Endometrial microvascular endothelial cells (primary cell): ENCODE results near the gene SLC4A4. TPM values are rescaled to one million over a fixed set of nuclear protein-coding genes. Genes with fewer than 3 reads are reported as not detected.

Experiments used
- in situ Hi-C: cut with HindIII; loops from 2 replicates; pipeline ENCODE4 v1.10.0; 2017; ENCODE audit warnings: low sequenced_read_pairs, low pct_unique_long_range_greater_than_20kb; ENCODE audit errors: inconsistent ontology term
- total RNA-seq: library from RNA; depleted of rRNA; stranded (reverse); fragments of >200 nt; gene quantifications from one replicate; pipeline ENCODE4 v1.2.3, GENCODE V29; 2015; ENCODE audit errors: inconsistent ontology term

SLC4A4 gene
- total RNA-seq, 1 donor from 2014 or later = not detected

GRCh38 chr4:71501992-71502391 lies 163.2 kb downstream of the SLC4A4 start:
- in situ Hi-C loops = no loop called here

GRCh38 chr4:71518283-71518989 lies 179.6 kb downstream of the SLC4A4 start:
- in situ Hi-C loops = no loop called here

- in situ Hi-C loops = no loop called here
Observed at GRCh38 chr4:71520308-71520707, 181.5 kb downstream of the SLC4A4 start.

DNA sequence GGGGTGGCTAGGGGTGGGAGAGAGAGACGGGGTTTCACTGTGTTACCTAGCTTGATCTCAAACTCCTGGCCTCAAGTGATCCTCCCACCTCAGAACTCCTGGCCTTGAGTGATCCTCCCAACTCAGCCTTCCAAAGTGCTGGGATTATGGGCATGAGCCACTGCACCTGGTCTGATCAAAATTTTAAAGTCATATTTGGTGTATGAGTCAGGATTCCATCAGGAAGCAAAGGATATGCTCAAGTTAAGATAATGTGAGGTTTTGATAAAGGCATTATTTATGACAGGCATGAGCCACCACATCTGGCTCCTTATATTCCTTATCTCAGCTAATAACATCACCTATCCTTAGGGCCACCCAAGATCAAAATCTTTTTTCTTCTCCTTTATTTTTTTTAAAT lies 182.0 kb downstream of the SLC4A4 start:
- in situ Hi-C loops = no loop called here

- in situ Hi-C loops = no loop called here
Observed at GRCh38 chr4:71524756-71525155, 185.9 kb downstream of the SLC4A4 start.

- in situ Hi-C loops = no loop called here
Observed at GRCh38 chr4:71526637-71527406, 188.0 kb downstream of the SLC4A4 start.

DNA sequence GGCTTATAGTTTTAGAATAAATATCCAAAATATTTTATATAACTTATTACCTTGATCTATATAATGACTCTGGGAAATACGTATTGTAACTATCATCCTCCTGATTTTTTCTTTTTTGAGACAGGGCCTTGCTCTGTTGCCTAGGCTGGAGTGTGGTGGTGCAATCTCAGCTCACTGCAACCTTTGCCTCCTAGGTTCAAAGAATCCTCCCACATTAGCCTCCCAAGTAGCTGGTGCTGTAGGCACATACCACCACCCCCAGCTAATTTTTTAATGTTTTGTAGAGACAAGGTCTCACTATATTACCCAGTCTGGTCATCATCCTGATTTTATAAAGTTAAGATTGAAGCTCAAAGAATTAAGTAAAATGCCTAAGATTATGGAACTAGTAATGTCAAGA lies 193.6 kb downstream of the SLC4A4 start:
- in situ Hi-C loops = no loop called here

DNA sequence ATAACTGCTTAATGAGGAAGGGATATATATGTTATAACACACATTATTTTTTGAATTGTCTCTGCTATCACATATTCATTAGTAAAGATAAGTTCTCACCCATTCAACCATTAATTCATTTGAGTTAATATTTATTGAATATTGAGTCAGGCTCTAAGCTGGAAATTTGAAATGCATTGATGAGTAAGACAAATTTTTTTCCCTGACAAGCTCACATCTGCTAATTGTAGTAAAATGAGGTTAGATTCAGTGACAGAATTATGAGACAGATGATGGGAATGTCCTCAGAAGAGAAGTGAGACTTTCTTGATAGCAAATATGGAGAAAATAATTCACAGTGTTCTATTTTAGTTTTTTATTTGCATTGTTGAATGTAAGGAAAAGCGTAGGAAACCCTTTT lies 194.3 kb downstream of the SLC4A4 start:
- in situ Hi-C loops = no loop called here

GRCh38 chr4:71537551-71538065 lies 198.8 kb downstream of the SLC4A4 start:
- in situ Hi-C loops = no loop called here

DNA sequence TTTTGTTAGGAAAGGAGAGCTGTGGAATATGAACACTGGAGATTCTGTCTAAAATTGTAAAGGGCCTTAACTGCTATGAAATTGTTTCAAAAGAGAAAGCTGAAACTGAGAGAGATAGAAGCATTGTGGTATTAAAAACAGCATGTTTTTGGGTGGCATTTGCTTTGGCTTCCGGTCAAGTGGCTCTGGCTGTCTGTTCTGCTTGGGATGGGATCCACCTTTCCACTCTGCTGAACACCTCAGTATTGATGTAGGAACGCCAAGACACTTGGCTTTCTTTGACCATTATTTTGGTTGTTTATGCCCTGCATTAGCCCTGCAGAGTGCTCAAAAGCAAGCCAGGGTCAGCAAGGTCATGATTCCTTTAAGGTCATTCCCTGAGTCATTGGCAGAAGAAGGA lies 199.7 kb downstream of the SLC4A4 start:
- in situ Hi-C loops = no loop called here

- in situ Hi-C loops = no loop called here
Observed at GRCh38 chr4:71540749-71541269, 202.0 kb downstream of the SLC4A4 start.

- in situ Hi-C loops = no loop called here
Observed at GRCh38 chr4:71541541-71541940, 202.7 kb downstream of the SLC4A4 start.

DNA sequence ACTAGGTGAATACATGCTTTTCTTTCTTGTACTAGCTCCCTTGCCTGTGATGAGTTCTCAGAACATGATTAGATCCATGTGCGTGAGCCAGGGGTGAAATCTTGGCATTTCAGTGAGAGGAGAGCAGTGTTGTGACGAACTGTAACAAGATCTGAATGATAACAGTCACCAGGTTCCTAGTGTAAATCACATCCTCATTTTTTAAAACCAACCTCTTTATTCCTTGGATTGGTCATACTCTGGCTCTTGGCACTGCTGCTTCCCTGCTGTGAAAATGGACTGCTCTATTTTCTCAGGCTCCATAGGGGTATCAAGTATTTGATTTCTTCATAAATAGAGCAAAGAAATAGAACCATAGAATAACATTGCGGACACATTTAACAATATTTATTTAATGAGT lies 206.3 kb downstream of the SLC4A4 start:
- in situ Hi-C loops = no loop called here

GRCh38 chr4:71549516-71550160 lies 210.8 kb downstream of the SLC4A4 start:
- in situ Hi-C loops = no loop called here

DNA sequence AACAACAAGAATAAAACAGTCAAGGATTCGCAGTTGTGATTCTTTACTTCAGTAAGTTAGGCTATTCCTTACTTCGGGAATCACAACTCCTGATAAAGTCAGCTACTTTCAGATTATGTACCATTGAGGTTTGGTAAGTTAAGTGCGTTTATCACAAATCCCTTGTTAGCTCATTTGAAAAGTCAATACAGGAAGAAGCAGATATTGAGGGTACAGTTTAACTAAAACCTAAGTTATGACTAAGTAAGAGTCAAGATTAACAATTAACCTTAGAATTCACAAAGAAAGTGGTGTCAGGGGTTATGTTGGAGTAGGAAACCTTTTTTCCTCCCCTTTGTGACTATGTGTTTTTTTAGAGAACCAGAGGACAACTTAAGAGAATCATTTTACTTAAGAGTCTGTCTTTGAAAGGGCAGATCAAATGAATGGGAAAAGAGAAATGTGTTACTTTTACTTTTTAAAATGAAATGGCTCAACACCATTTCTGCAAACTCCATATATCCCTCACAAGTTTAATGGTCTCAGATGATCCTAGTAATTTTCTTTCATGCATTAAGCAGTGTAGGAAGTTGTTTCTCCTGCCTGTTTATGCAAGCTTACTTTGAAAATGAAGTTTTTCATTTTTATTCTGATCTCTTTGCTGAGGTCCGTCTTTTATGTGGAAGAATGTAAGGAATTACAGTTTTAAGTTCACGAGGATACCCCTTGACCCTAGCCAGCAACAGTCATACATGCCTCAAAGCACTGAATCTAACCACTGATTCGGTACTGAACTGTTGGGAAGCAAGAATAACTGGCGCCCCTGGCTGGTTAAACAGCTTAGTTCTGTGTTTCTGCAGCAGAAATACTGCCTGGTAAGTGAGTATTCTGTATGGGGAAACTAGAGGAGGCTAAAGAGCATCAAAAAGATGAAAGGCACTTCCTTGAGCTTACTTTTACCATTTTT lies 211.7 kb downstream of the SLC4A4 start:
- in situ Hi-C loops = no loop called here

- in situ Hi-C loops = no loop called here
Observed at GRCh38 chr4:71553605-71554004, 214.8 kb downstream of the SLC4A4 start.

DNA sequence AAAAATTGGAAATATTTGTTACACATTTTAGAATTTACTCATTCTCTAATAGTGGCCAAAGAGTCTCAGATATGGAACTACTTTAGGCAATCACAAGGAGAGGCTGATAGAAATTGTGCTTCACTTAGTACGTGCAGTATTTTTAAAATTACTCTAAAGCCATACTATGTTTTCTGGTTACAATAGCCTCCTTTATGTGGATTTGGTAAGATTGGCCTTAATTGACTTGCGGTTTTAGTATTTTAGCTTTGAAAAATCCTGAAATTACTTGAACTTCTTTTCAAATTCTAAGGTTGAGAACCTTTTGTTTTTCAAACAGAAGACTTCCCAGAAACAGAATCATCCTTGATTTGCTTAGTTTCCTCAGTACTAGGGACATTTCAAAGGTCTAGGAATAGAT lies 215.2 kb downstream of the SLC4A4 start:
- in situ Hi-C loops = no loop called here

GRCh38 chr4:71558248-71558647 lies 219.4 kb downstream of the SLC4A4 start:
- in situ Hi-C loops = no loop called here
